K562 (cell line): ENCODE results near the gene MYL6B. TPM values are rescaled to one million over a fixed set of nuclear protein-coding genes. Genes with fewer than 3 reads are reported as not detected.

ENCODE experiments used
- CBX8 ChIP-seq: fragments of 200-600 bp; sonication (generic); IDR thresholded peaks from 2 replicates; pipeline ENCODE4 v1.6.1; 2012; ENCODE audit warnings: borderline replicate concordance, mixed run types, low read depth, mild to moderate bottlenecking, moderate library complexity, mixed read lengths, low read length, control low read depth, inconsistent platforms; ENCODE audit not compliant: poor library complexity, severe bottlenecking; ENCODE audit errors: extremely low read depth
- EZH2 ChIP-seq: IDR thresholded peaks from 2 replicates; pipeline ENCODE4 v1.6.1; 2012; ENCODE audit warnings: low read depth, mild to moderate bottlenecking, inconsistent platforms, low read length, borderline replicate concordance
- PBX2 ChIP-seq, 2 experiments: IDR thresholded peaks in 1 of 2; conservative IDR thresholded peaks in 1 of 2; 2 replicates each; pipeline ENCODE4 v1.6.1; 2016; ENCODE audit warnings: low read depth in 2 of 2, mild to moderate bottlenecking in 1 of 2, missing compliant biosample characterization in 1 of 2, missing genetic modification characterization in 1 of 2, moderate library complexity in 1 of 2
- PPARD ChIP-seq: fragments of 250-450 bp; sonication (Bioruptor Pico); IDR thresholded peaks from 2 replicates; pipeline ENCODE4 v1.8.0; 2022; ENCODE audit warnings: inconsistent platforms, mild to moderate bottlenecking, moderate library complexity
- RBM25 ChIP-seq: fragments of 200-400 bp; formaldehyde crosslinking; IDR thresholded peaks from 2 replicates; pipeline ENCODE4 v1.6.1; 2018; ENCODE audit warnings: low read length, low read depth, moderate library complexity; ENCODE audit not compliant: severe bottlenecking
- RREB1 ChIP-seq: fragments of 250-450 bp; sonication (Bioruptor Pico); IDR thresholded peaks from 2 replicates; pipeline ENCODE4 v1.4.0; 2020
- XRCC4 ChIP-seq: IDR thresholded peaks from one replicate; pipeline ENCODE4 v1.6.1; 2011; ENCODE audit not compliant: insufficient read depth, insufficient read length; ENCODE audit errors: extremely low read depth
- ZNF347 ChIP-seq: fragments of 450-650 bp; formaldehyde crosslinking; IDR thresholded peaks from 2 replicates; pipeline ENCODE4 v1.4.0; 2020; ENCODE audit warnings: low read depth, mild to moderate bottlenecking, moderate library complexity
- ZNF507 ChIP-seq: conservative IDR thresholded peaks from 2 replicates; pipeline ENCODE4 v1.6.1; 2017; ENCODE audit warnings: missing genetic modification characterization, missing compliant biosample characterization
- ZNF584 ChIP-seq: fragments of 200-800 bp; sonication (Bioruptor generic); IDR thresholded peaks from 2 replicates; pipeline ENCODE4 v1.6.1; 2016; ENCODE audit warnings: low read depth, mild to moderate bottlenecking, missing genetic modification characterization, missing compliant biosample characterization
- polyA plus RNA-seq, 8 experiments: library from polyadenylated mRNA; depleted of rRNA in 4 of 8; stranded (reverse) in 5 of 8; unstranded in 3 of 8; fragments of >200 nt; fragmentation: Nextera tagmentation in 2 of 8; fragmentation: Illumina TruSeq in 1 of 8; extraction: Ambion mirVana in 2 of 8; extraction: Trizol in 1 of 8; gene quantifications; 2 replicates each; pipeline versions ENCODE4 v1.2.1 to v1.2.3, GENCODE V29; 2011 to 2014; ENCODE audit warnings: inconsistent platforms in 1 of 8, missing spikeins in 1 of 8
- total RNA-seq, 7 experiments: library from RNA; depleted of rRNA in 6 of 7; stranded (reverse); fragments of >200 nt in 6 of 7; fragmentation: Illumina TruSeq in 2 of 7; extraction: Trizol in 2 of 7; gene quantifications; 2 replicates each; pipeline versions ENCODE4 v1.2.1 to v1.2.3, GENCODE V29; 2011 to 2021; ENCODE audit warnings: low replicate concordance in 1 of 7
- TF ChIP-seq, protein P1 (sequence below): fragments of 250-450 bp; sonication (Bioruptor Pico); IDR thresholded peaks from 2 replicates; pipeline ENCODE4 v1.4.0; 2020; ENCODE audit warnings: borderline replicate concordance
- TF ChIP-seq, protein P2 (sequence below): fragments of 250-450 bp; sonication (Bioruptor Pico); IDR thresholded peaks from 2 replicates; pipeline ENCODE4 v1.4.0; 2020; ENCODE audit warnings: mild to moderate bottlenecking, moderate library complexity, borderline replicate concordance

Gene MYL6B
- total and polyA plus RNA-seq, 9 of the 15 experiments (the other 6 are each of a cell fraction or from before 2014, with no cell fraction given), result 42.8 to 77.3 (median 68.6) TPM

DNA sequence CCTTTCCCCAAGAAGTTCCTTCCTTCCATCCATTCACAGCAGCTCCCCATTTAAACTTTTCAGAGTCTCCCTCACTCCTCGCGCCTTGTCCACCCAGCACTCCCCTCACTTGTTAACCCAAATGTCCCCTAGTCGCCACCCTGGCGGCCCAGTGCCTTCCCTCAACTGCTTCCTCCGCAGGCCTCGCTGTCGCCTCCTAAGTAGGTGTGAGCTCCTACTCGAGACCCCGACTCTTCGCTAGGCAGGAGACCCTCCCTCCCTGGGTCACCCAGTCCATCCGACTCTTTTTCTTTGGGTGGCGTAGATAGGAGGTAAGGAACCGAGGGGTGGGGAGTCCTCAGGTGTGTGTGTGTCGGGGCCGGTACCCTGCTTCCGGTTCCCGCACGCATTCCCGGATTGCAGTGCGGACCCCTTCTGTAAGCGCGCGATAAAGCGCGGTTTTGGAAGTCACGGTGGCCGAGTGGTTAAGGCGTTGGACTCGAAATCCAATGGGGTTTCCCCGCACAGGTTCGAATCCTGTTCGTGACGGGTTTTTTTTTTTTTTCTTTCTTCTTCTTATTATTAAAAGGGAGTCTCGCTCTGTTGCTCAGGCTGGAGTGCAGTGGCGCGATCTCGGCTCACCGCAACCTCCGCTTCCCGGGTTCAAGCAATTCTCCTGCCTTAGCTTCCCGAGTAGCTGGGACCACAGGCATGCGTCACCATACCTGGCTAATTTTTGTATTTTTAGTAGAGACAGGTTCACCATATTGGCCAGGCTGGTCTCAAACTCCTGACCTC, 37.7 kb downstream of the MYL6B start (continued):
- no peak for TF ChIP-seq PPARD (CRISPR knock-in tag)
- no peak for TF ChIP-seq RBM25
- TF ChIP-seq ZNF347 (CRISPR knock-in tag), result no peak
- no peak for TF ChIP-seq RREB1 (CRISPR knock-in tag)
- TF ChIP-seq CBX8, result no peak
- TF ChIP-seq EZH2, result no peak
- TF ChIP-seq XRCC4, result no peak
- TF ChIP-seq, protein P1, sequence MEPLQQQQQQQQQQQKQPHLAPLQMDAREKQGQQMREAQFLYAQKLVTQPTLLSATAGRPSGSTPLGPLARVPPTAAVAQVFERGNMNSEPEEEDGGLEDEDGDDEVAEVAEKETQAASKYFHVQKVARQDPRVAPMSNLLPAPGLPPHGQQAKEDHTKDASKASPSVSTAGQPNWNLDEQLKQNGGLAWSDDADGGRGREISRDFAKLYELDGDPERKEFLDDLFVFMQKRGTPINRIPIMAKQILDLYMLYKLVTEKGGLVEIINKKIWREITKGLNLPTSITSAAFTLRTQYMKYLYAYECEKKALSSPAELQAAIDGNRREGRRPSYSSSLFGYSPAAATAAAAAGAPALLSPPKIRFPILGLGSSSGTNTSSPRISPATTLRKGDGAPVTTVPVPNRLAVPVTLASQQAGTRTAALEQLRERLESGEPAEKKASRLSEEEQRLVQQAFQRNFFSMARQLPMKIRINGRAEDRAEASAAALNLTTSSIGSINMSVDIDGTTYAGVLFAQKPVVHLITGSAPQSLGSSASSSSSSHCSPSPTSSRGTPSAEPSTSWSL (CRISPR knock-in tag), result no peak
- no peak; the same call in 1 of the 2 replicates for TF ChIP-seq ZNF584 (CRISPR knock-in tag)
- no peak for TF ChIP-seq PBX2 (CRISPR knock-in tag; IDR thresholded peaks at IDR 0.05; ENCODE audit: low read depth)
- TF ChIP-seq PBX2 (tag; conservative IDR thresholded peaks at IDR 0.05; ENCODE audit: low read depth), result no peak
- no peak for TF ChIP-seq ZNF507 (tag)
- TF ChIP-seq, protein P2, sequence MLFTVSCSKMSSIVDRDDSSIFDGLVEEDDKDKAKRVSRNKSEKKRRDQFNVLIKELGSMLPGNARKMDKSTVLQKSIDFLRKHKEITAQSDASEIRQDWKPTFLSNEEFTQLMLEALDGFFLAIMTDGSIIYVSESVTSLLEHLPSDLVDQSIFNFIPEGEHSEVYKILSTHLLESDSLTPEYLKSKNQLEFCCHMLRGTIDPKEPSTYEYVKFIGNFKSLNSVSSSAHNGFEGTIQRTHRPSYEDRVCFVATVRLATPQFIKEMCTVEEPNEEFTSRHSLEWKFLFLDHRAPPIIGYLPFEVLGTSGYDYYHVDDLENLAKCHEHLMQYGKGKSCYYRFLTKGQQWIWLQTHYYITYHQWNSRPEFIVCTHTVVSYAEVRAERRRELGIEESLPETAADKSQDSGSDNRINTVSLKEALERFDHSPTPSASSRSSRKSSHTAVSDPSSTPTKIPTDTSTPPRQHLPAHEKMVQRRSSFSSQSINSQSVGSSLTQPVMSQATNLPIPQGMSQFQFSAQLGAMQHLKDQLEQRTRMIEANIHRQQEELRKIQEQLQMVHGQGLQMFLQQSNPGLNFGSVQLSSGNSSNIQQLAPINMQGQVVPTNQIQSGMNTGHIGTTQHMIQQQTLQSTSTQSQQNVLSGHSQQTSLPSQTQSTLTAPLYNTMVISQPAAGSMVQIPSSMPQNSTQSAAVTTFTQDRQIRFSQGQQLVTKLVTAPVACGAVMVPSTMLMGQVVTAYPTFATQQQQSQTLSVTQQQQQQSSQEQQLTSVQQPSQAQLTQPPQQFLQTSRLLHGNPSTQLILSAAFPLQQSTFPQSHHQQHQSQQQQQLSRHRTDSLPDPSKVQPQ, result no peak
